NCI-H82 (cell line): ENCODE results near the gene PI4K2A.
"Not testable (repeated sequence)": the region's sequence is repeated elsewhere in the genome, so short reads cannot be mapped to it uniquely, and the experiment has no call there.

Experiments
- DNase-seq: peaks from one replicate; lab custom pipeline; 2025; lab: John Stamatoyannopoulos, UW

The PI4K2A gene

GRCh38 chr10:97675222-97675621 lies 34.8 kb downstream of the PI4K2A start:
- no peak for DNase-seq

DNA sequence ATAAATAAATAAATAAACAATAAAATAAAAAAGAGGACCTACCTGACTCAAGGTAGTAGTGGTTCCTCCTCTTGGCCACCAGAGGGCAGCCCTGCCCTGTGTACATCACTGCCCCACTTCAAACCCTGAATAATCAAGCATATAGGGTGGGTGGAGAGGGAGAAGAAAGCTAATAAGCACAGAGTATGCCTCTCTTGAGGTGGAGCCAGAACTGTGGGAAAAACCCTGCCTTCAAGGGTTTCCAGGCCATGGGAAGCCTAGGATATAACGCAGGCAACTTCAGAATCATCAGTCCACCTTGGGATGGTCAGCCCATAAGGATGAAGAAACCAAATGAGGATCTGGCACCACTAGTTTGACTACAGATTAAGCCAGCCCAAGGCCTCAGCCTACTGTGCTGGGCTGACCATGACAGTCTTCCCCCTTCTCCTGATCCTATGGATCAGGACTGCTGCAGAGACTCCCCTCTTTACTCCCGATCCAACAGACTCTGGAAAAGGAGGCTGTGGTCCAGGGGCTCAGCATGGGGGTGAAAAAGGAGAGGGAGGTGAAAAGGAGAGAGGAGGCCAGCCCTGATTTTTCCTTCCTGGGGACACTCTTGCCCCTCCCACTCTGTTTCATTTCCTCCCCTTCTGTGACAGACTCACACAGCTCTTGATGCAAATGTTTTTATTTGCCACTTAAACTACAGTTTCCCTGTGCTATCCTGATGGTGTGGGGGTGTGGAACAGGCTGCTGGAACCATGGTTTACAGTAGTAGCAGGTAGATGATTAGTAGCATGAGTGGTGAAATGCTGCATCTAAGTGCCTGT lies 36.5 kb downstream of the PI4K2A start:
- DNase-seq: peak; percentile 63

GRCh38 chr10:97679594-97679993 lies 39.1 kb downstream of the PI4K2A start:
- no peak for DNase-seq

DNA sequence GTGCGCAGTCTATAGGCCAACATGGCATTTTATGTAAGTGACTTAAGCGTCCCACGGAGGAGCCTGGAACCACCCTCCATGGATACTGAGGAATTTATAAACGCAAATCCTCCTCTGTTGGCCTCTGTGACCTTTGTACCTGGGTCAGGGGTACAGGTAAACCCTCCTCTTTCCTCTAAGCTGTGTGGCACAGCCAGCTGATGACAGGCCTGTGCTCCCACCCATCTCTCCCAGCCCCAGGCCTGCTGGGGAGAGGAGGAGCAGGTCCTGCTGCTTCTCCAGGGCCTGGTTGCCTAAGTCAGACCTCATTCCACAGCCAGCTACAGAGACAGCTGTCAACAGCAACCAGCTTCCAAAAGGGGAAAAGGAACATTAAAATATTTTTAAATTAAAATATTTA lies 41.6 kb downstream of the PI4K2A start:
- peak; percentile 3 for DNase-seq

DNA sequence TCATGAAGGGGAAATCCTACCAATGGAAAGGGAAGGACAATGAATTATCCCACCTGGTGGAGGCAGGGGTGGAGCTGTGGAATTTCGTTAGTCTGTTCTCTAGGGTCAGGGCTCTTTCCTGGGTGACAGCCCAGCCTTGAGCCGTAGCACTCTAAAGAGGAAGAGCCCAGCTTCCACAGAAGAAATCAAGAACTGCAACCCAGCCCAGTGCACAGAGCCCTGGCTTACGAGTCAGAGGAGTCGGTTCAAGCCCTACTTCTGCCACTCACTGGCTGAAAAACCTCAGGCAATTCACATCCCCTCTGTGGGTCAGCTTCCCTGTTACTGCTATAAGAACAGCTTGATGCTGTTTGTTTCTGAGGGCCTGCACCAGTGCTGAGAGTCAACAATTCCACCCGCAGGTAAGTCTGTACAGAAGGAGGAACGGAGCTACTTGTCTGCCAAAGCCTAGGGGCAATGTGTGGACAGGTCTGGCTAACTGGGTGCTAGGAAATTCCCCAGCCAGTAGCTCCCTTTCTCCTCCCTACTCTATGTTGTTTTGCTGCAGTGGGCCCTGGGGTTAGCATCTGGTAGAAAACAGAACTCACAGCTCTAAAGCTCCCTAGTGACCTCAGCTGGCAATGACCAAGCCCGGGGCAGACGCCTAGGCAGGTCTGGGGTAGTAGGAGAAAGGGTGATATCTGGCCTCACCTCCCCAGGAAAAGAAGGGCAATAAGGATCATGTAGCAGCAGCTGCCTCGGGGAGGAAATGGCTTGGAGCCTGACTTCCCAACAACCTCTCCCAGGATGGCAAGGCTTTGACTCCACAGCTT lies 43.3 kb downstream of the PI4K2A start:
- no peak for DNase-seq

DNA sequence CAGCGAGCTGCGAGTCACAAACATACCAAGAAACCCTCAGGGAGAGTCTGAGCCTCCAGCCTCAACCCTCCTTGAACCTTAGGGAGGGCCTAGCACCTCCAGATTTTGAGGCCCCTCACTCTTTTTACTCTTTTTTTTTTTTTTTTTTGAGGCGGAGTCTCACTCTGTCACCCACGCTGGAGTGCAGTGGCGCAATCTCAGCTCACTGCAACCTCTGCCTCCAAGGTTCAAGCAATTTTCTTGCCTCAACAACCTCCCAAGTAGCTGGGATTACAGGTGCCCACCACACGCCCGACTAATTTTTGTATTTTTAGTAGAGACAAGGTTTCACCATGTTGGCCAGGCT lies 43.9 kb downstream of the PI4K2A start:
- not testable (repeated sequence) for DNase-seq

DNA sequence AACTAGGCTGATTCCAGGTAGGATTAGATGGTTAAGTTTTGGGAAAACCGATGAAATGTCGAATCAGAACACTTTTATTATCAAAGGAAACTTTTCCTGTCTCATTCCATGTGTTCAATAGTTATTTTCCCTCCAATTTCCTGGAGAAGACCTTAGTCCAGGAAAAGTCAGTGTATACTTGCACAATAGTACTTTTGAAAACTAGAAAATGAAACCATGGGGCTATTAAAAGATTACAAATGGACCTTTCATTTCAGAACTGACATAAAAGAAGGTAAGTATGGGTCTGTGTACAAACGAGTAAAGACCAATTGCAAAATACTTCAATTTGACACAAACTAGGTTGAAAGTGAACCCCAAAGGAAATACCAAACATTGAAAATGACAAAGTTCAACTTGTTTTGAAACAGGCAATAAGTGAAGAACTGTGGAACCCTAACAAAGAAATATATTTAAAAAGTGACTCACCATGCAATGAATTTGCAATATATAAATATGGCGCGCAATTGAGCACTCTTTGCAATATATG lies 44.5 kb downstream of the PI4K2A start:
- DNase-seq: no peak

- DNase-seq: peak; percentile 40
Observed at GRCh38 chr10:97685395-97685958, 45.0 kb downstream of the PI4K2A start.

DNA sequence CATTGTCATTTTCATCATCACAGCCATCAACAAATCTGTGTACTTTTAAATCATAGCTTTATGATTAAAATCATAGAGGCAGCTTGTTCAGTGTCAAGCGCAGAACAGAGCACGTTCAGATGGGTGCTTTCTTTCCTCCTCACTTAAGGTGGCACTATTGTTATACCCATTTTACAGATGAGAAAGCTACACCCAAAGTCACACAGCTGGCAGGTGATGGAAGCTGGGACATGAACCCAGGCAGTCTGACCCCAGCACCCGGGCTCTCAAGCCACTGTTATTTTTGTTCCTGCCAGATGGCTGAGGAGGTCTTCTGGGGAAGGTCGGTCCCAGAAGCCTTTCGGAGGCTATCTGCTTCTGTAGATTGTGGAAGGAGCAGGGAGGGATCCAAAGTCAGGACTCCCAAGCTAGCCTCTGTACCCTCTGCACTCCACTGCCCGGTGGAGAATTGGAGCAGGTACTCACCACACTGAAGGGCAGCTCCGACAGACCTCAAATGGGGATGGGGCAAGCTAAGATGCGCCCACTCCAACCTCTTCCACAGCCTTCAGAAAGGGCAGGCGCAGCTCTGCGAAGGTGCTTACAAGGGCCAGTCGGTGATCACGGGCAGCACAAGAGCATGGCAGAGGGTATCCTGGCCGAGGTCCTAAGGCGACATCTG lies 46.0 kb downstream of the PI4K2A start:
- peak; percentile 33 for DNase-seq

- peak; percentile 97 for DNase-seq
Observed at GRCh38 chr10:97686962-97687784, 46.7 kb downstream of the PI4K2A start, which contains the start of gene AVPI1. AVPI1 (minus strand) TSS chr10:97687241; CDS start chr10:97679905, 7,336 bp downstream.

DNA sequence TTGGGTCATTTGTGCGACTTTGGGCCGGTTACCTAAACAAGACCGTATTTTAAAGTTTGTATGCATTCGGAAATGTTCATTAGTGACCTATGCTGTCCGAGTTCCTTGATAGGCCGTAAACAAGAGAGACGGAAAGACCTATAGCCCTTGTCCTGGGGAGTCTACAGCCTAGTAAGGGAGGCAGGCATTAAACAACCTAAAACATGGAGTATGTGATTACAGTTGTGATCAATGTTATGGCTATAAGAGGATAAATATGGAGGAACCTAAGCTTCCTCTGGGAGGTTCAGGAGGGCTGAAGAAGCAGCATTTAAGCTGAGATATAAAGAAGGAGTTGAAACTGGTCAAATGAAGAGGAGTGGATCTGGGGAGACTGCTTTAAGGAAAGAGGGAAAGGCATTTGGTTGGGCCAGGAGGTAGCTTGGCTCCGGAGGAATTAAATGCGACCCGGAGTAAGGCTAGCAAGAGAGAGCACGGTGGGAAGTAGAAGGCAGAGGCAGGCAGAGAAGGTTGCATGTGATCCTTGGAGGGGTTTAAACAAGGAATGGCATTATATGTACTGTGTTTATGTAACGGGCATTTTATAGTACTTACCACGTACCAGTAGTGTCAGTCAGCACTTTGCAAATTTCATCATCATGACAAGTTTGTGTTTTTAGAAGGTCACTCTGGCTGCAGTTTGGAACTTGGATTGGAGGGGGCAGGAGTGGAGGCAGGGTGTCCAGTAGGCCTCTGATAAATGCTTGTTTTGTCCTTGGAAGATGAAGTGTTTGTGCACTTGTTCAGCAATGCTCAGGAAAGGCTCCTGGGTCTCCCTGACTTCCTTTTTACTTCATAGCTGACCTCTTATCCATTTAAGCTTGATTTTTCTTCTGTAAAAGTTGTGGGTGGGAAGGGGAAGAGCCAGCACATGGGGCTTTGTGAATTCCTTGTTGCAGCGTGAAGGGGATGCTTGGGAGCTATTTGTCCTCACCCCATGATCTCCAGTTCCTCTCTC lies 47.6 kb downstream of the PI4K2A start:
- DNase-seq: peak; percentile 44

GRCh38 chr10:97689559-97690020 lies 49.1 kb downstream of the PI4K2A start:
- DNase-seq: no peak

DNA sequence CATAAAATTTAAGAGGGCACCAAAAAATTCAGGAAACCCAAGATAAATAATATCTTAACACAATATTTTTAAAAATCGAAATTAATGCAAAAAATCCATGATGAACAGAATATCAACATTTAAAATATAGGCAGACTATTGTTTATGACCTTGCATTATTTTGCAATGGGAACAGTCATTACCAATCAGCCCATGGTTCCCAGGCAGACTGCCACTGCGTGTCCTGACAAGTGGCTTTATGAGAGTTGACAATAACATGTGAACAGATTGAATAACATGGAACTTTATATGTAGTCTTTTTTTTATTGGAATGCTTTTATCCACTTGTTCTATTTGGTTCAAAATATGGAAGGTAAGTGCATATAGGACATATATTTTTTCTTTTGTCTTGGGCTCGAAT lies 49.7 kb downstream of the PI4K2A start:
- DNase-seq: no peak

DNA sequence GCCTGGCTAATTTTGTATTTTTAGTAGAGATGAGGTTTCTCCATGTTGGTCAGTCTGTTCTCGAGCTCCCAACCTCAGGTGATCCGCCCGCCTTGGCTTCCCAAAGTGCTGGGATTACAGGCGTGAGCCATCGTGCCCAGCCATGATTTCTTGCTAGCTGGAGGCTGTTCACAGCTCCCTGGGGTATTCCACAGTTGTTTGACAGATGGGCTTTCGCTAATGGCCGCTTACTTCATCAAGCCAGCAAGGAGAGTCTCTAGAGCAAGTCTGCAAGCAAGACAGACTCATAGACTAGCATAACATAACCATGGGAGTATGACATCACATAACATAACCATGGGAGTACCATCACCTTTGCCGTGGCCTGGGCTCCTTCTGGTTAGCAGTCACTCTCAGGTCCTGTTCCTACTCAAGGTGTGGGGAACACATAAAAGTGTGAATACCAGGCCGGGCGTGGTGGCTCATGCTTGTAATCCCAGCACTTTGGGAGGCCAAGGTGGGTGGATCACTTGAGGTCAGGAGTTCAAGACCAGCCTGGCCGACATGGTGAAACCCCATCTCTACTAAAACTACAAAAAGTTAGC lies 57.7 kb downstream of the PI4K2A start:
- DNase-seq: peak; percentile 78

- DNase-seq: peak; percentile 81
Observed at GRCh38 chr10:97701438-97702069, 61.1 kb downstream of the PI4K2A start.

GRCh38 chr10:97703398-97704067 lies 63.1 kb downstream of the PI4K2A start:
- DNase-seq: no peak

GRCh38 chr10:97704341-97704740 lies 63.9 kb downstream of the PI4K2A start:
- DNase-seq: no peak

GRCh38 chr10:97705006-97705670 lies 64.7 kb downstream of the PI4K2A start:
- DNase-seq: no peak
